ENCODE data around the gene TRABD2B. TPM values are rescaled to one million over a fixed set of nuclear protein-coding genes. Genes with fewer than 3 reads are reported as not detected.

Gene TRABD2B
- total and polyA plus RNA-seq, 2 donors, result 2.4 to 6.1 TPM

DNA sequence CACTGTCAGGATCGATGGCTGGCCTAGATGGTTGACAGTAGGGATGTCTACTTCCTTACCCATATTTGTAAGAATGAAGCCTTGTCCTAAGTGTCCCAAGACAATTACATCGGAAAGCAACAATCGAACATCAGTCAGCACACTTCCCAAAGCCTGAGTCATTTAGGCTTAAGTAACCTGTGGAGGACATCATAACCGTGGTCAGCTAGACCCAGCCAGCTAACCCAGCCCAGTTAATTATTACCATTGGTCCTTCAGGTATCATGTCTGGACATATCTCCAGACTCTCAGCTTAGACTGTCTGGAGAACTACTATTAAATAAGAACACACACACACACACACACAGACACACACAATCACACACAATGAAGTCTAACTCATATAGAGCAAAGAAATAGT, 264.7 kb downstream of the TRABD2B start:
- no peak overlapping the region for H3K4me3 ChIP-seq (ENCODE audit: low read depth, low read length)
- DNase-seq (ENCODE audit: extremely low spot score), result no peak
- H3K4me1 ChIP-seq (ENCODE audit: insufficient read depth), result no peaks in the 10 kb centered on the region
- WGBS, result 81% methylated on average over 4 of the region's 4 CpGs
- no peak overlapping the region for H3K27ac ChIP-seq (ENCODE audit: low read depth)
- no peaks in the 10 kb centered on the region for H3K36me3 ChIP-seq (ENCODE audit: insufficient read depth)

DNA sequence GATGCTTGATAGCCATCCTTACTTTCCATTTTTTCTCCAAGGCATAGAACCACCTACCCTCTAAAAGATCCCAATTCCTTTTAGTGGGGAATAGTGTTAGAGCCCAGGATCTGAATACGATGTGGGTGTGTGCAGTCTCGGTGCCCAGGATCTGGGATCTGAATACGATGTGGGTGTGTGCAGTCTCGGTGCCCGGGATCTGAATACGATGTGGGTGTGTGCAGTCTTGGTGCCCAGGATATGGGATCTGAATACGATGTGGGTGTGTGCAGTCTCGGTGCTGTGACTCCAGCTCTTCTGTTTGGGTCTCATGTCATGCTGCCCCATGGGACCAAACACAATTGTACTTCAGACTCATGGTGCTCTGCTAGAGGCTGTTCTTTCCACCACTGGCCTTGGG, 265.5 kb downstream of the TRABD2B start:
- DNase-seq (ENCODE audit: extremely low spot score), result no peak
- no peak overlapping the region for H3K27ac ChIP-seq (ENCODE audit: low read depth)
- no peaks in the 10 kb centered on the region for H3K4me1 ChIP-seq (ENCODE audit: insufficient read depth)
- WGBS, result 81% methylated on average over 8 of the region's 8 CpGs
- H3K4me3 ChIP-seq (ENCODE audit: low read depth, low read length), result no peak overlapping the region
- no peaks in the 10 kb centered on the region for H3K36me3 ChIP-seq (ENCODE audit: insufficient read depth)

DNA sequence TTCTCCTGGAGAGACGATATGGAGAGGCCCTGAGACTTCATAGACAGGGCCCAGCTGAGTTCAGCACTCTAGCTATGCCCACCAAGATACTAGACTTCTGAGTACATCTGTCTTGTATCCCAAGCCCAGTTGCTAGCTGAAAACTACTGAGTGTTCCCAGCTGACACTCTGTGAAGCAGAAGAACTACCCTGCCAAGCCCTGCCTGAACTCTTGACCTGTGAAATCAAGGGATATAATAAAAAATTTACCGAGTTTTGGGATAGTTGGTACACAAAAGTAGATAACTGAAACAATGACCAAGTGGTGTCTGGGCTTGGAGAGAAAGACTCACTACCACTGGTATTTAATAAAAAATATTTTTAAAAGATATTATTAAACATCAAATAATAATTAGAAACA, 267.5 kb downstream of the TRABD2B start:
- Histone ChIP-seq H3K4me1 (ENCODE audit: insufficient read depth) (no peaks in the 10 kb centered on the region), H3K4me3 (ENCODE audit: low read depth, low read length) (no peak overlapping the region), H3K27ac (ENCODE audit: low read depth) (no peak overlapping the region), H3K36me3 (ENCODE audit: insufficient read depth) (no peaks in the 10 kb centered on the region)
- DNase-seq (ENCODE audit: extremely low spot score), result no peak
- 69% methylated on average over 2 of the region's 2 CpGs for WGBS

DNA sequence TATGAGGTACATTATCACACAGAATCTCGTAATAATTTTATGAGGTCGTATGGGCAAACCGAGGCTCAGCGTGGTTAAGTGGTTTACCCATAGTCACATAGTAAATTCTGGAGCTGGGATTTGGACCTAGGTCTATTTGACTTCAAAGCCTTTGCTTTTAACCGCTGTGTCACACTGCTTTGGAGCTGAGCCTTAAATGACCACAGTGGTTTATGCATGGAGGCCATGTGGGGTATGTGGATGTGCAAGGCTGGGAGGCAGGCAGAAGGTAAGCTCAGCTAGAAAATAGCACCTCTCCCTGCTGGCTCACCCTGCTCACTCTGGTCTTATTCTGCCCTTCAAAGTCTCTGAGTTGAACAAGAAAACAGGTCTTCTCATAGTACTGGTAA, 269.5 kb downstream of the TRABD2B start:
- 63% methylated on average over 5 of the region's 5 CpGs for whole genome bisulfite sequencing
- Histone ChIP-seq H3K4me3 (ENCODE audit: low read depth, low read length) (no peak overlapping the region), H3K4me1 (ENCODE audit: insufficient read depth) (no peaks in the 10 kb centered on the region), H3K36me3 (ENCODE audit: insufficient read depth) (no peaks in the 10 kb centered on the region), H3K27ac (ENCODE audit: low read depth) (no peak overlapping the region)
- DNase-seq (ENCODE audit: extremely low spot score), result no peak

DNA sequence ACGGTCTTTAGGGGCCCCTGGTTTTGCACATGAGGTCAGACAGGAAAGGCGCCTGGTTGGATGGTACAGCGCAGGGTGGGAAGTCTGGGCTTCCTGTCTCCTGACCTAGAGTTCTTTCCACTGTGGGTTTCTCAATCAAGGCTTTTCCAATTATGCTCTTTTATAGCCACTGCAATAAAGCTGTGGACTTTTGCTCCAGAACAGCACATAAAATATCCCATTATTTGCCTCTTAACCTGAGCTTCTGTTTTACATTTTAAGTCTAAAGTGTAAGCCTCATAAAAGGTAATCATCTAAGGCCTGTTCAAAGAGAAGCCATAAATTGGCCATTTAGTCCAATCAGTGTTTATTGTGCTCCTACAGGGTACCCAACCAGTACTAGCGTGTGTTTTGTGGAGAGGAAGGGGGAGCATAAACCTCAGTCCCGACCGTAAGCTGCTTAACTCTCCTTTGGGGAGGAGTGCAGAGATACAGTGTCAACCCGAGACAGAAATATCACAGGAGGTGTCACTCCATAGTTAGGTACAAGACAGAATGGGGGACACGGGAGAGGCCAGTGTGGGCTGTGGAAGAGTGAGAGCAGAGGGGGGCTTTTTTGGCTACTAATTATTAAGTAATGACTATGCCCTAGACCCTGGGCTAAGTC, 270.0 kb downstream of the TRABD2B start:
- DNase-seq (ENCODE audit: extremely low spot score), result no peak
- H3K4me1 ChIP-seq (ENCODE audit: insufficient read depth), result no peaks in the 10 kb centered on the region
- H3K36me3 ChIP-seq (ENCODE audit: insufficient read depth), result no peaks in the 10 kb centered on the region
- 70% methylated on average over 8 of the region's 8 CpGs for WGBS
- H3K27ac ChIP-seq (ENCODE audit: low read depth), result no peak overlapping the region
- no peak overlapping the region for H3K4me3 ChIP-seq (ENCODE audit: low read depth, low read length)

DNA sequence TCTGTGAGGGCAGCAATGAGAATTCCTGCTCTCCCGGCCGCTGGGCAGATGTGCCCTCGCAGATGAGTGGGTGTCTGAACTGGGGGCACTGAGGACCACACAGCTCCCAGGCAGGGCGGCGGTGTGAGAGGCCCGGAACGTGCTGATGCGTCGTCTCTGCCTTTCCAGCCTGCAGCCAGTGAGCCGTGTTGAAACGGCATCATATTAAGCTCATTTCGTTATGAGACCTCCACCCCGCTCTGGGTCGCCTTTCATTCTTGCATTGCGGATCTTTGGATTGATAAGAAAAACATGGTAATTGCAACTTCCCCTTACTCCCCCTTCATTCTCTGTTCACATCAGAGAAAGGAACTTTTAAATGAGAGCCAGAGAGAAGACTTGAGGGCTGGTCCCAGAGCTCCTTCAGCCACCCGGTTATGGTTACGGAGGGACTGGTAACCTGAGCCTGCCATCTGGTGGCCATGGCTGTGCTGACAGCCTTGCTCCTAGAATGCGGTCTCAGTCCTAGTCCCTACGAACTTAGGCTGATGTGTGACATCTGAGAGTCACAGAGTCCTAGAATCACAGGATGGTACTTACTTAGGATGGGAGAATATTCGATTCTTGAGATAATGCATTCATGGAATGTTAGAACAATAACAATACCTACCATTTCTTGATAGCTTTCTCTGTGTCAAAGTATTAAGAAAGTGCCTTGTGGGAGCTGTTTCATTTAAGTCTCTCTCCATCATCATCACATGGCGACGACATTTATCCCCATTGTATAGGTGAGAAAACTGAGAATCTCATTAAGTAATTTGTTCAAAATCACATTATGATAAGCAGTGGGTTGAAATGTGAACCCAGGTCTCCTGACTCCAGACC, 271.0 kb downstream of the TRABD2B start:
- 7% methylated on average over 22 of the region's 22 CpGs for WGBS

DNA sequence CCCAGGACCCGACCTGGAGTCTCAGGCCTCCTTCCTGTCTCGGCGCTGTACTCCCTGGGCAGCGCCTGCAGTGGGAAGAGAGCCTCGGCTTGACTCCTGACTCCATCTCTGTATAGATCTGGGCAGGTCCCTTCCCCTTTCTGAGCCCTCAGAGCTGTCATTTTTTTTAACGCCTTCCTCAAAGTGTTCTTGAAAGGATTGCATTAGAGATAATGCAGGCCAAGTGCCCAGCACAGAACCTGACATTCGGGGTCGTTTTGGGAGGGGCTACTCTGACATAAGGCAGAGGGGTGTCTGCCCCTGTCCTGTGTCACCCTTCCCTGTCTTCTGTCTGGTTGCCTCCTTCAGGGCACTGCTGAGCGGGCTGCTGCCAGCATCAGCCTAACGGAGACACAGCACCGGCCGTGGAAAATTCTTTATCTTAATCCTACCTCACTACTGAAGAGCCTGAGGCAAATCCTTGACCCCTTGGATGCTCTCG, 271.6 kb downstream of the TRABD2B start:
- no peak overlapping the region for H3K4me3 ChIP-seq (ENCODE audit: low read depth, low read length)
- H3K27ac ChIP-seq (ENCODE audit: low read depth), result no peak overlapping the region
- H3K4me1 ChIP-seq (ENCODE audit: insufficient read depth), result no peaks in the 10 kb centered on the region
- 13% methylated on average over 13 of the region's 13 CpGs for whole genome bisulfite sequencing
- no peaks in the 10 kb centered on the region for H3K36me3 ChIP-seq (ENCODE audit: insufficient read depth)
- no peak for DNase-seq (ENCODE audit: extremely low spot score)

More for the DNA sequence above, 271.0 kb downstream of the TRABD2B start:
- Histone ChIP-seq H3K27ac (ENCODE audit: low read depth) (no peak overlapping the region), H3K4me1 (ENCODE audit: insufficient read depth) (no peaks in the 10 kb centered on the region), H3K36me3 (ENCODE audit: insufficient read depth) (no peaks in the 10 kb centered on the region), H3K4me3 (ENCODE audit: low read depth, low read length) (no peak overlapping the region)
- DNase-seq (ENCODE audit: extremely low spot score), result no peak

DNA sequence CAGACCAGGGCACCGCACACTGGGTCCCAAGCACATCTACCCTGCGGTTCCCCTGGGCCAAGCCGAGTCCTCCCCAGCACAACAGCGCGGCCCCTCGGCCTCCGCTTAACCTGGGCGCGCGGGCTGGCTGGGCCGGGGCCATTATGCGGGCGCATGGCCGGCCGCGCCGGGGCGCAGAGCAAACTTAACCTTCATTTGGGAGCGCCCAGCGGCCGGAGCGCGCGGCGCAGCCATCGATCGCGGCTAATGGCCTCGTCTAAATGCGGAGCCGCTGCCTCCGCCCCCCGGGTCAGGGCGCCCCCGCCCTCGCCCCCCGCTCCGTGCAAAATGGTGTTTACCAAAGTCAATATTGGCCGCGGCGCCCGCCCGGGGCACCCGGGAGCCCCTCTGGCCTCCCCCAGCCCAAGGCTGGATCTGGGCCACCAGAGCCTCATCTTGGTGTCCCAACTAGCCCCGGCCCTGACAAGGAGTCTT, 272.1 kb downstream of the TRABD2B start:
- 2% methylated on average over 45 of the region's 45 CpGs for WGBS
- H3K36me3 ChIP-seq (ENCODE audit: insufficient read depth), result no peaks in the 10 kb centered on the region
- DNase-seq (ENCODE audit: extremely low spot score), result no peak

DNA sequence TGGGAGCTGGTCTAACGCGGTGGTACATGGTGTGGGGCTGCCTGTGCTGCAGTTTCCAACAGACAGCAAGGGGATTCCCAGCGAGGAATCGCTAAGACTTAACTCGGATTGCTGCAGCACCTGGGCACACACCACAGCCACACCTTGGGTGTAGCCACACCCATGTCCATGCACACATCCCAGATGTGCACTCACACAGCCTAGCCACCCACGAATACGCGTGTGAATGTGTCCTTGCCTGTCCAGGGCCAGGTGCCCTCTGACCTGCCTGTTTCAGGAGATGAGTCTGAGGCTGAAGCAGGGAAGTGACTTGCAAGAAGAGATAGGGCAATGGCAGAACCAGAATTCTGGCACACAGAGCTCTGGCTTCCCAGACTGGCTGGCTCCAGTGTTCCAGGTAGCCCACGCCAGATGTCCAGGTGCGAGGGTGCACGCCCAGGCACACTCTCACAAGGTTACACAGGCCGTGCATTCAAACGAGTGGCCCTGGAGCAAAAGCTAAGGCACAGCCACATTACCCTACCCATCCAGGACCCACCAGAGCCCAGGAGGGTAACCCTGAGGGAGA, 272.7 kb downstream of the TRABD2B start:
- Histone ChIP-seq H3K36me3 (ENCODE audit: insufficient read depth) (no peaks in the 10 kb centered on the region), H3K27ac (ENCODE audit: low read depth) (no peak overlapping the region), H3K4me3 (ENCODE audit: low read depth, low read length) (no peak overlapping the region), H3K4me1 (ENCODE audit: insufficient read depth) (no peaks in the 10 kb centered on the region)
- no peak for DNase-seq (ENCODE audit: extremely low spot score)
- WGBS, result 65% methylated on average over 13 of the region's 13 CpGs

More for the DNA sequence above, 272.1 kb downstream of the TRABD2B start:
- Histone ChIP-seq H3K4me1 (ENCODE audit: insufficient read depth) (no peaks in the 10 kb centered on the region), H3K4me3 (ENCODE audit: low read depth, low read length) (peak overlapping the region; percentile 4), H3K27ac (ENCODE audit: low read depth) (no peak overlapping the region)

DNA sequence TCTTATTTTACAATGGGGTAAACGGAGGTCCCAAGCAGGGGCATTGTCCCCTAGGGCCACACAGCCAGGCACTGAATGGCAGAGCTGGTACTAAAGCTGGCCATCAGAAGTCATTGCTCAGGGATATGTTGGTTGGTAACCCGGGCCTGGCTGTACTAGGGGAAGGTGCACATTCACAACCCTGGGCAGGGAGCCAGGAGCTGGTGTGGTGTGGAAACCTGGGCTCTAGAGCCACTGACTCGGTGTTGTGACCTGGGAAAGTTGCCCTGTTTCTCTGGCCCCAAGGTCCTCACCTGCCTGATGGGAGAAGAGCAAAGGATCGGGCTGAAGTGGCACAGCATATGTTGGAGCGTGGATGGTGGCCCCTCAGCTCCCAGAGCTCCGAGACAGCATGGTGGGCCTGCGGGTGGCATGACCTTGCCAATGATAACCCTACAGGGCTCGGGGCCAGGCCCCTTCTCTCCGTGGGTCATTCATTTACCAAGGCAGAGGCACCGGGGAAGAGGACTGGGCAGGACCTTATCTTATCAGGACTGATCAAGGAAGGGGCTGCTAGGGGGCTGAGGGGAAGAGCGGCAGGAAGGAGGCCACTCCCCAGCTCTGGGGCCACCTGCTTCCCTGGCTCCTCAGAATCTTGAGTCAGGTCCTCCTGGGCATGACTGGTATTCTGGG, 274.1 kb downstream of the TRABD2B start:
- DNase-seq (ENCODE audit: extremely low spot score), result no peak
- Histone ChIP-seq H3K4me1 (ENCODE audit: insufficient read depth) (no peaks in the 10 kb centered on the region), H3K4me3 (ENCODE audit: low read depth, low read length) (no peak overlapping the region), H3K27ac (ENCODE audit: low read depth) (no peak overlapping the region), H3K36me3 (ENCODE audit: insufficient read depth) (no peaks in the 10 kb centered on the region)
- 78% methylated on average over 11 of the region's 11 CpGs for WGBS

DNA sequence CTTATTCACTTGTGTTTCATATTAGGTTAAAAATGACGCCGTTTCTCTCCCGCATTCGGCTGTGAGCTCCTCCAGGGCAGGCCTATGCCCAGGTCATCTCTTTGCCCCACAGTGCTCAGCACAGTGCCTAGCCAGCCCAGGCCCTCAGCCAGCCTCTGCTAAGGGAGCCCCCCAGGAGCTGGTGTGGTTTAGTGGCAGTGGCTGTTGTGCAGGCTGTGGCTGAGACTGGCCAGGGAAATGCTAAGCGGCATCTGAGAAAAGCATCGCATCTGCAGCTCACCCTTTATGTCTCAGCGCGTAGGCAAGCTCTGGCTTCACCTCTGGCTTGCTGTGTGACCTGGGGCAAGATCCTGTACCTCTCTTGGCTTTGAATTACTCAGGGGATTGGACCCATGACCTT, 275.1 kb downstream of the TRABD2B start:
- 97% methylated on average over 8 of the region's 8 CpGs for WGBS
- DNase-seq (ENCODE audit: extremely low spot score), result no peak
- Histone ChIP-seq H3K4me1 (ENCODE audit: insufficient read depth) (no peaks in the 10 kb centered on the region), H3K36me3 (ENCODE audit: insufficient read depth) (no peaks in the 10 kb centered on the region), H3K4me3 (ENCODE audit: low read depth, low read length) (no peak overlapping the region), H3K27ac (ENCODE audit: low read depth) (no peak overlapping the region)

DNA sequence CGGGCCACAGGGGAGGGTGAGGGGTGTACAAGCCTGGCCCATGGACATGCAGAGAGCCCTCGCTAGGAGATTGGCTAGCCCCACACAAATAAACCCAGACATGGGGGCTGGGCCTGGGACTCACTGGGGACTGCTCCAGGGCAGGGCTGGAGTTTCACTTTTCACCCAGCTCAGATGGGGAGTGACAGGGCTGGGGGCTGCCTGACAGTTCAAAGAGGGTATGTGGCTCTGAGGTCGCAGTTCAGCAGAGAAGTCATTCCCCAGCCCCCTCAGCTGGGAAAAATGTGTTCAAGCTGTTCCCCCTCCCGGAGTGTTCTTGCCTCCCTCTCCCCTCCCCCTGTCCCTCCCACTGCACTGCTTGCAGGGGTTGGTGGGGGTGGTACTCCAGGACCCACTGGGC, 277.1 kb downstream of the TRABD2B start:
- Histone ChIP-seq H3K27ac (ENCODE audit: low read depth) (no peak overlapping the region), H3K4me1 (ENCODE audit: insufficient read depth) (no peaks in the 10 kb centered on the region), H3K36me3 (ENCODE audit: insufficient read depth) (no peaks in the 10 kb centered on the region), H3K4me3 (ENCODE audit: low read depth, low read length) (no peak overlapping the region)
- no peak for DNase-seq (ENCODE audit: extremely low spot score)
- WGBS, result 65% methylated on average over 4 of the region's 4 CpGs

DNA sequence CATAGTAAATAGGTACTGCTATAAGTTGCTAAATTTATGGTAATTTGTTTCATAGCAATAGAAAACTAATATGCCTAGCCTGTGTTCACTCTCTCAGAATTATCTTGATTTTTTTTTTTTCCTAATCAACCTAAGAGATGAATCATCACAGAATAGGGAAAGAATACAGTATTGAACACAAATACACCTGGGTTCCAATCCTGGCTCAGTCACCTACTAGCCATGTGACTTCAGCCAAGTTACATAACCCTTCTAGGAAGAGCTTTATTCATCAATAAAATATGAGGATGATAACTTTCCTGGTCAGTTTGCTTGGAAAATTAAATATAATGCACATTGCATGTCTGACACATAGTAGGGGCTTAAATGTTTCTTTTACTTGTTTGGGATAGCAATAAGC, 279.8 kb downstream of the TRABD2B start:
- no peak overlapping the region for H3K4me3 ChIP-seq (ENCODE audit: low read depth, low read length)
- H3K27ac ChIP-seq (ENCODE audit: low read depth), result no peak overlapping the region
- no peak for DNase-seq (ENCODE audit: extremely low spot score)
- no peaks in the 10 kb centered on the region for H3K36me3 ChIP-seq (ENCODE audit: insufficient read depth)
- no peaks in the 10 kb centered on the region for H3K4me1 ChIP-seq (ENCODE audit: insufficient read depth)

All from urinary bladder (tissue), 4 donors.